Measurements from ENCODE around the gene CCDC40.

CCDC40 gene

GRCh38 chr17:79989106-79989835 lies 47.2 kb upstream of the CCDC40 start:
- no peak for TF ChIP-seq CTCF (IDR thresholded peaks at IDR 0.05)
- H3K27ac ChIP-seq = no peak overlapping the region
- no peak overlapping the region for H3K9ac ChIP-seq
- H2AFZ ChIP-seq = no peak overlapping the region
- no peak overlapping the region for H3K4me2 ChIP-seq (ENCODE audit: low read length)
- H3K4me1 ChIP-seq = peaks cover 16% of the 10 kb centered on the region
- no peaks in the 10 kb centered on the region for H3K36me3 ChIP-seq (ENCODE audit: control insufficient read depth, insufficient read depth, low read length)
- no peaks in the 10 kb centered on the region for H3K9me3 ChIP-seq (ENCODE audit: control insufficient read depth, low read length)
- no peaks in the 10 kb centered on the region for H3K27me3 ChIP-seq (ENCODE audit: control insufficient read depth, insufficient read depth, low read length)
- no peak overlapping the region for H3K4me3 ChIP-seq (ENCODE audit: low read depth, low read length)
- H3K79me2 ChIP-seq = peaks cover 4% of the 10 kb centered on the region

- H3K9ac ChIP-seq = no peak overlapping the region
- no peak for TF ChIP-seq CTCF (IDR thresholded peaks at IDR 0.05)
- no peaks in the 10 kb centered on the region for H3K27me3 ChIP-seq (ENCODE audit: control insufficient read depth, insufficient read depth, low read length)
- H3K9me3 ChIP-seq (ENCODE audit: control insufficient read depth, low read length) = no peaks in the 10 kb centered on the region
- H3K4me2 ChIP-seq (ENCODE audit: low read length) = no peak overlapping the region
- no peak overlapping the region for H3K27ac ChIP-seq
- H3K79me2 ChIP-seq = peaks cover 4% of the 10 kb centered on the region
- no peaks in the 10 kb centered on the region for H3K36me3 ChIP-seq (ENCODE audit: control insufficient read depth, insufficient read depth, low read length)
- H3K4me3 ChIP-seq (ENCODE audit: low read depth, low read length) = no peak overlapping the region
- H2AFZ ChIP-seq = no peak overlapping the region
- peaks cover 16% of the 10 kb centered on the region for H3K4me1 ChIP-seq
Measured at GRCh38 chr17:79990051-79990592, 46.3 kb upstream of the CCDC40 start.

GRCh38 chr17:79990704-79991103 lies 45.7 kb upstream of the CCDC40 start:
- Histone ChIP-seq H3K4me1 (peaks cover 16% of the 10 kb centered on the region), H2AFZ (no peak overlapping the region), H3K4me3 (ENCODE audit: low read depth, low read length) (no peak overlapping the region), H3K79me2 (peaks cover 4% of the 10 kb centered on the region), H3K9ac (no peak overlapping the region), H3K27ac (no peak overlapping the region), H3K27me3 (ENCODE audit: control insufficient read depth, insufficient read depth, low read length) (no peaks in the 10 kb centered on the region), H3K9me3 (ENCODE audit: control insufficient read depth, low read length) (no peaks in the 10 kb centered on the region), H3K36me3 (ENCODE audit: control insufficient read depth, insufficient read depth, low read length) (no peaks in the 10 kb centered on the region), H3K4me2 (ENCODE audit: low read length) (no peak overlapping the region)
- TF ChIP-seq CTCF (IDR thresholded peaks at IDR 0.05) = no peak

DNA sequence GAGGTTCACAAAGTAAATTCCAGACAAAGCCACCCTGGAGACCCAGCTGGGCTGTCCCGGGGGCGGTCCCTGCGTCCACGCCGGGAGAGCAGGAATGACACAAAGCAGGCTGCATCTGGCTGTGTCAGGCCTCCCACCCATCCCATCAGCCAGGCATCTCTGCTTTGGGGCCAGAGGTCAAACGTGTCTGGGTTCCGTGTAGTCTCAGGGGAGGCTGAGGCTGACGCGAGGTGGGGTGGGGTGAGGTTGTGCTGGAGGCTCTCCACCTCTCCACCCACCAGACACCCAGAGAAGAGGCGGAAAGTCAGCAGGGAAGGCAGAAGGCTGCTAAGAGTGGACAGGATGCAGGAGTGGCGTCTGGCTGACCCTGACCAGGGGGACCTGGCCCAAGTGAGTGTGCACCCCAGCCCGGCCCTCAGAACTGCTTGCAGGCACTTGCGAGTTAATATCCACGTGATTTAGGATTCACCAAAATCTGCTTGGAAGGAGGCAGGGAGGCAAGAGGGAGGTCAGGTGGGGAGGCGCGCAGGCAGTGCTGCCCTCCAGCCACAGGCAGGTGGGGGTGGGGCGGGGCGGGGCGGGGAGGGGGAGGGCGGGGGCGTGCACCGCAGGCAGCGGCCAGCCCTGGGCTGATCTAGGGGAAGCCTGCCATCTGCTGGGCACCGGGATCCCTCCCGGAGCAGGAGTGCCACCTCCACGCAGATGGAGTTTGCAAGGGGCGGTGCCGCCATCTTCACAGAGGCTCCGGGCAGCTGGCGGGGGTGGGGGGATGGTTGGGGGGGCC lies 45.1 kb upstream of the CCDC40 start:
- TF ChIP-seq CTCF (IDR thresholded peaks at IDR 0.05) = peak; percentile 28
- no peaks in the 10 kb centered on the region for H3K36me3 ChIP-seq (ENCODE audit: control insufficient read depth, insufficient read depth, low read length)
- peak overlapping the region; percentile 37 for H3K4me3 ChIP-seq (ENCODE audit: low read depth, low read length)
- peaks cover 16% of the 10 kb centered on the region for H3K4me1 ChIP-seq
- no peak overlapping the region for H3K9ac ChIP-seq
- peaks cover 4% of the 10 kb centered on the region for H3K79me2 ChIP-seq
- H2AFZ ChIP-seq = peak overlapping the region; percentile 96
- H3K27me3 ChIP-seq (ENCODE audit: control insufficient read depth, insufficient read depth, low read length) = no peaks in the 10 kb centered on the region
- H3K9me3 ChIP-seq (ENCODE audit: control insufficient read depth, low read length) = no peaks in the 10 kb centered on the region
- no peak overlapping the region for H3K27ac ChIP-seq
- peak overlapping the region; percentile 77 for H3K4me2 ChIP-seq (ENCODE audit: low read length)
